Endothelial cell (in vitro differentiated cells): ENCODE data around the gene EOLA1. TPM values are rescaled to one million over a fixed set of nuclear protein-coding genes. Genes with fewer than 3 reads are reported as not detected.
"Not testable (repeated sequence)": the region's sequence is repeated elsewhere in the genome, so short reads cannot be mapped to it uniquely, and the experiment has no call there.

Source experiments
- DNase-seq: peaks from one replicate; pipeline ENCODE4 v3.0.0; 2021; ENCODE audit warnings: low spot score
- H3K27ac Mint-ChIP-seq: one replicate; pipeline ENCODE4 v1.8.0; 2021; ENCODE audit warnings: mixed read lengths, inconsistent platforms; ENCODE audit not compliant: unreplicated experiment
- H3K27me3 Mint-ChIP-seq: one replicate; pipeline ENCODE4 v1.8.0; 2021; ENCODE audit warnings: mild to moderate bottlenecking, moderate library complexity, mixed read lengths, inconsistent platforms; ENCODE audit not compliant: unreplicated experiment
- H3K36me3 Mint-ChIP-seq: one replicate; pipeline ENCODE4 v1.8.0; 2021; ENCODE audit warnings: mild to moderate bottlenecking, low read depth, mixed read lengths, inconsistent platforms; ENCODE audit not compliant: unreplicated experiment
- H3K4me1 Mint-ChIP-seq: one replicate; pipeline ENCODE4 v1.8.0; 2021; ENCODE audit warnings: mild to moderate bottlenecking, mixed read lengths, inconsistent platforms; ENCODE audit not compliant: unreplicated experiment
- H3K4me3 Mint-ChIP-seq: one replicate; pipeline ENCODE4 v1.8.0; 2021; ENCODE audit warnings: mild to moderate bottlenecking, mixed read lengths, inconsistent platforms; ENCODE audit not compliant: unreplicated experiment
- H3K9me3 Mint-ChIP-seq: one replicate; pipeline ENCODE4 v1.8.0; 2021; ENCODE audit warnings: mixed read lengths, inconsistent platforms; ENCODE audit not compliant: unreplicated experiment
- CTCF ChIP-seq: fragments of 200-600 bp; sonication (generic); IDR thresholded peaks from one replicate; pipeline ENCODE4 v1.5.0; 2021; ENCODE audit warnings: antibody characterized with exemption; ENCODE audit not compliant: unreplicated experiment
- total RNA-seq: library from RNA; stranded (reverse); fragmentation: NEBNext Ultra II Directional; extraction: Animal tissue kit (Norgen Biotek cat#: 25700); gene quantifications from one replicate; pipeline ENCODE4 v1.2.1, GENCODE V29; 2021; ENCODE audit not compliant: unreplicated experiment

Gene EOLA1
- total RNA-seq, 1 donor from 2014 or later, result 57.4 TPM

- H3K4me1 Mint-ChIP-seq, result no peaks in the 10 kb centered on the region
- H3K27ac Mint-ChIP-seq, result no peak overlapping the region
- H3K36me3 Mint-ChIP-seq, result peaks cover 20% of the 10 kb centered on the region
- no peaks in the 10 kb centered on the region for H3K9me3 Mint-ChIP-seq
- H3K27me3 Mint-ChIP-seq, result peaks cover 3% of the 10 kb centered on the region
- no peak for DNase-seq
- no peak for TF ChIP-seq CTCF
- no peak overlapping the region for H3K4me3 Mint-ChIP-seq
Measured at GRCh38 chrX:149495573-149496071, 45.2 kb upstream of the EOLA1 start.

GRCh38 chrX:149497054-149497453 lies 43.8 kb upstream of the EOLA1 start:
- H3K27me3 Mint-ChIP-seq, result peaks cover 3% of the 10 kb centered on the region
- no peak for DNase-seq
- H3K36me3 Mint-ChIP-seq, result peaks cover 15% of the 10 kb centered on the region
- no peak for TF ChIP-seq CTCF
- no peaks in the 10 kb centered on the region for H3K9me3 Mint-ChIP-seq
- peak overlapping the region; percentile 67 for H3K27ac Mint-ChIP-seq
- no peaks in the 10 kb centered on the region for H3K4me1 Mint-ChIP-seq
- no peak overlapping the region for H3K4me3 Mint-ChIP-seq

- no peak overlapping the region for H3K4me3 Mint-ChIP-seq
- no peaks in the 10 kb centered on the region for H3K27me3 Mint-ChIP-seq
- H3K4me1 Mint-ChIP-seq, result no peaks in the 10 kb centered on the region
- no peaks in the 10 kb centered on the region for H3K9me3 Mint-ChIP-seq
- H3K36me3 Mint-ChIP-seq, result peaks cover 15% of the 10 kb centered on the region
- H3K27ac Mint-ChIP-seq, result no peak overlapping the region
- DNase-seq, result no peak
- no peak for TF ChIP-seq CTCF
Measured at GRCh38 chrX:149497626-149498025, 43.2 kb upstream of the EOLA1 start.

- H3K36me3 Mint-ChIP-seq, result peaks cover 15% of the 10 kb centered on the region
- no peak for TF ChIP-seq CTCF
- no peak overlapping the region for H3K27ac Mint-ChIP-seq
Measured at GRCh38 chrX:149498767-149499166, 42.0 kb upstream of the EOLA1 start.

GRCh38 chrX:149499766-149500165 lies 41.0 kb upstream of the EOLA1 start:
- Mint-ChIP-seq H3K36me3 (peaks cover 15% of the 10 kb centered on the region), H3K4me3 (no peak overlapping the region), H3K27me3 (no peaks in the 10 kb centered on the region), H3K4me1 (peaks cover 5% of the 10 kb centered on the region), H3K27ac (no peak overlapping the region), H3K9me3 (no peaks in the 10 kb centered on the region)
- TF ChIP-seq CTCF, result no peak
- DNase-seq, result no peak

More at GRCh38 chrX:149498767-149499166, 42.0 kb upstream of the EOLA1 start:
- Mint-ChIP-seq H3K4me3 (no peak overlapping the region), H3K27me3 (no peaks in the 10 kb centered on the region), H3K4me1 (no peaks in the 10 kb centered on the region), H3K9me3 (no peaks in the 10 kb centered on the region)
- no peak for DNase-seq

GRCh38 chrX:149502923-149503322 lies 37.9 kb upstream of the EOLA1 start:
- not testable (repeated sequence) for H3K36me3 Mint-ChIP-seq, H3K9me3 Mint-ChIP-seq

GRCh38 chrX:149503446-149503845 lies 37.4 kb upstream of the EOLA1 start:
- DNase-seq, result peak; percentile 24
- not testable (repeated sequence) for H3K4me3 Mint-ChIP-seq, H3K9me3 Mint-ChIP-seq, H3K27ac Mint-ChIP-seq, H3K27me3 Mint-ChIP-seq, H3K36me3 Mint-ChIP-seq
- H3K4me1 Mint-ChIP-seq, result peaks cover 16% of the 10 kb centered on the region

More at GRCh38 chrX:149502923-149503322, 37.9 kb upstream of the EOLA1 start:
- peak overlapping the region; percentile 5 for H3K27ac Mint-ChIP-seq
- not testable (repeated sequence) for H3K4me3 Mint-ChIP-seq, DNase-seq, H3K27me3 Mint-ChIP-seq
- H3K4me1 Mint-ChIP-seq, result peaks cover 16% of the 10 kb centered on the region
